HCT116 (cell line): ENCODE results near the gene UBE2J2. TPM values are rescaled to one million over a fixed set of nuclear protein-coding genes. Genes with fewer than 3 reads are reported as not detected.

Experiments used
- ATAC-seq: fragments of 200-7000 bp; cut with Tn5 transposase; 2 replicates; pipeline ENCODE4 v1.9.1; 2020; ENCODE audit warnings: mild to moderate bottlenecking, moderate library complexity
- BruUV-seq: library from RNA; stranded (reverse); fragments of 400-500 nt; replicated peaks from 2 replicates; lab custom pipeline; 2021; lab: Mats Ljungman, UMichigan
- CTCF ChIA-PET: fragments of 300-600 bp; sonication (Branson Sonifier 250); formaldehyde crosslinking; loops from one replicate; lab custom pipeline; 2021; ENCODE audit warnings: antibody characterized with exemption; lab: Charles Lee
- POLR2A ChIA-PET: fragments of 300-600, 350-600 bp; sonication (Branson Sonifier 250); formaldehyde crosslinking; loops from one replicate; lab custom pipeline; 2021; ENCODE audit warnings: antibody characterized with exemption; lab: Charles Lee
- RAD21 ChIA-PET, 2 experiments: fragments of 300-600 bp; sonication (Branson Sonifier 250); formaldehyde crosslinking; loops; one replicate each; lab custom pipeline; 2023; ENCODE audit warnings: low total read pairs in 2 of 2; ENCODE audit not compliant: uncharacterized antibody in 2 of 2, unreplicated experiment in 2 of 2, low non-redundant PET in 1 of 2; lab: Charles Lee
- DNase-seq: peaks from one replicate; pipeline ENCODE4 v3.0.0-alpha.2; 2010; ENCODE audit warnings: low read depth, low spot score
- H2AFZ ChIP-seq: fragments of 200-600 bp; shearing (Covaris generic), sonication (generic); 2 replicates; pipeline ENCODE4 v1.6.1; 2017; ENCODE audit warnings: low read depth, mixed run types, mixed read lengths, antibody characterized with exemption, low read length; ENCODE audit not compliant: poor library complexity, severe bottlenecking
- H3K27ac ChIP-seq: 2 replicates; pipeline ENCODE4 v1.5.1; 2012; ENCODE audit warnings: low read depth, low read length
- H3K27me3 ChIP-seq: fragments of 200-600 bp; sonication (generic); 2 replicates; pipeline ENCODE4 v1.6.1; 2016; ENCODE audit warnings: mixed run types, low read length, mixed read lengths; ENCODE audit not compliant: insufficient read depth
- H3K36me3 ChIP-seq, 2 experiments: fragments of 200-500 bp in 1 of 2; fragments of 200-600 bp in 1 of 2; sonication (Bioruptor generic) in 1 of 2; sonication (generic) in 1 of 2; 2 replicates each; pipeline versions ENCODE4 v1.5.1 to v1.6.1; 2014 to 2016; ENCODE audit warnings: low read length in 2 of 2, inconsistent platforms in 1 of 2, mixed read lengths in 1 of 2, mixed run types in 1 of 2; ENCODE audit not compliant: insufficient read depth in 2 of 2, control insufficient read depth in 1 of 2
- H3K4me1 ChIP-seq, 2 experiments: fragments of 200-600 bp in 1 of 2; sonication (generic) in 1 of 2; 2 replicates each; pipeline versions ENCODE4 v1.5.1 to v1.6.1; 2012 to 2017; ENCODE audit warnings: low read length in 2 of 2, inconsistent platforms in 1 of 2, mild to moderate bottlenecking in 1 of 2, mixed read lengths in 1 of 2, mixed run types in 1 of 2, moderate library complexity in 1 of 2; ENCODE audit not compliant: insufficient read depth in 2 of 2, control insufficient read depth in 1 of 2
- H3K4me2 ChIP-seq: fragments of 200-600 bp; sonication (generic); 2 replicates; pipeline ENCODE4 v1.6.1; 2017; ENCODE audit warnings: mixed run types, low read length, mixed read lengths
- H3K4me3 ChIP-seq, 2 experiments: fragments of 200-600 bp in 1 of 2; sonication (generic) in 1 of 2; replicated peaks in 1 of 2; 2 replicates each; pipeline ENCODE4 v1.5.1; 2011 to 2016; ENCODE audit warnings: low read length in 2 of 2, control low read depth in 1 of 2, low read depth in 1 of 2, mild to moderate bottlenecking in 1 of 2, mixed read lengths in 1 of 2, mixed run types in 1 of 2
- H3K79me2 ChIP-seq: fragments of 200-600 bp; sonication (generic); 2 replicates; pipeline ENCODE4 v1.6.1; 2017; ENCODE audit warnings: mild to moderate bottlenecking, mixed run types, low read length, moderate library complexity, mixed read lengths; ENCODE audit not compliant: insufficient read depth
- H3K9ac ChIP-seq: fragments of 200-600 bp; sonication (generic); 2 replicates; pipeline ENCODE4 v1.6.1; 2016; ENCODE audit warnings: low read length, mixed read lengths
- H3K9me2 ChIP-seq: fragments of 200-600 bp; sonication (generic), shearing (Covaris generic); 2 replicates; pipeline ENCODE4 v1.6.1; 2017; ENCODE audit warnings: mixed run types, mild to moderate bottlenecking, moderate library complexity; ENCODE audit not compliant: insufficient read depth
- H3K9me3 ChIP-seq, 2 experiments: fragments of 200-500 bp in 1 of 2; fragments of 200-600 bp in 1 of 2; sonication (Bioruptor generic) in 1 of 2; sonication (generic) in 1 of 2; 2 replicates each; pipeline ENCODE4 v1.6.1; 2014 to 2017; ENCODE audit warnings: low read length in 2 of 2, mixed read lengths in 2 of 2, inconsistent platforms in 1 of 2, low read depth in 1 of 2, mild to moderate bottlenecking in 1 of 2, mixed run types in 1 of 2, moderate library complexity in 1 of 2; ENCODE audit not compliant: control insufficient read depth in 1 of 2, insufficient read depth in 1 of 2
- H4K20me1 ChIP-seq: fragments of 200-600 bp; sonication (generic), shearing (Covaris generic); 2 replicates; pipeline ENCODE4 v1.6.1; 2017; ENCODE audit warnings: mixed run types, mild to moderate bottlenecking, moderate library complexity; ENCODE audit not compliant: insufficient read depth
- CBX3 ChIP-seq: IDR thresholded peaks from 2 replicates; pipeline ENCODE4 v1.6.1; 2012; ENCODE audit warnings: low read depth
- EGR1 ChIP-seq: IDR thresholded peaks from 2 replicates; pipeline ENCODE4 v1.6.1; 2012; ENCODE audit warnings: low read depth
- ELF1 ChIP-seq: IDR thresholded peaks from 2 replicates; pipeline ENCODE4 v1.6.1; 2012; ENCODE audit warnings: low read depth, borderline replicate concordance
- EZH2 ChIP-seq: fragments of 200-600 bp; sonication (generic); IDR thresholded peaks from 2 replicates; pipeline ENCODE4 v1.6.1; 2017; ENCODE audit warnings: antibody characterized with exemption, mixed run types
- EZH2phosphoT487 ChIP-seq: fragments of 200-600 bp; IDR thresholded peaks from 2 replicates; pipeline ENCODE4 v1.6.1; 2018; ENCODE audit warnings: antibody characterized with exemption, borderline replicate concordance
- JUND ChIP-seq: IDR thresholded peaks from 2 replicates; pipeline ENCODE4 v1.6.1; 2012
- RAD21 ChIP-seq: IDR thresholded peaks from 2 replicates; pipeline ENCODE4 v1.6.1; 2012; ENCODE audit warnings: low read depth, mild to moderate bottlenecking
- SIN3A ChIP-seq: IDR thresholded peaks from 2 replicates; pipeline ENCODE4 v1.6.1; 2012; ENCODE audit warnings: low read depth
- SP1 ChIP-seq: IDR thresholded peaks from 2 replicates; pipeline ENCODE4 v1.6.1; 2012; ENCODE audit warnings: low read depth
- SRF ChIP-seq: IDR thresholded peaks from 2 replicates; pipeline ENCODE4 v1.6.1; 2012; ENCODE audit warnings: low read depth
- TCF7L2 ChIP-seq: IDR thresholded peaks from 2 replicates; pipeline ENCODE4 v1.7.0; 2011; ENCODE audit warnings: borderline replicate concordance, inconsistent platforms; ENCODE audit not compliant: insufficient read depth, insufficient read length; ENCODE audit errors: extremely low read depth
- YY1 ChIP-seq: IDR thresholded peaks from 2 replicates; pipeline ENCODE4 v1.6.1; 2011; ENCODE audit warnings: low read length, low read depth, moderate library complexity, mild to moderate bottlenecking; ENCODE audit not compliant: insufficient replicate concordance; ENCODE audit errors: extremely low read depth
- ZBTB33 ChIP-seq: IDR thresholded peaks from 2 replicates; pipeline ENCODE4 v1.6.1; 2011; ENCODE audit warnings: mild to moderate bottlenecking, low read length, moderate library complexity; ENCODE audit not compliant: insufficient replicate concordance; ENCODE audit errors: extremely low read depth
- ZFX ChIP-seq: fragments of 450-650 bp; IDR thresholded peaks from 2 replicates; pipeline ENCODE4 v1.6.1; 2017
- ZNF274 ChIP-seq: fragments of 200-500 bp; sonication (Bioruptor generic); IDR thresholded peaks from 2 replicates; pipeline ENCODE4 v1.6.1; 2014; ENCODE audit warnings: mild to moderate bottlenecking, low read depth, low read length, inconsistent platforms
- intact Hi-C: fragments of 100-400 bp; cut with micrococcal nuclease; formaldehyde crosslinking; loops from 2 replicates; pipeline ENCODE4 v1.10.0; 2022
- total RNA-seq: library from RNA; stranded (reverse); gene quantifications from one replicate; pipeline ENCODE4 v1.2.1, GENCODE V29; 2021; ENCODE audit not compliant: unreplicated experiment
- TF ChIP-seq, protein P1 (sequence below), 3 experiments: fragments of 200-600 bp in 1 of 3; sonication (generic) in 1 of 3; IDR thresholded peaks in 2 of 3; conservative IDR thresholded peaks in 1 of 3; 2 replicates each; pipeline ENCODE4 v1.5.1; 2012 to 2017; ENCODE audit warnings: low read depth in 2 of 3, low read length in 2 of 3, antibody characterized with exemption in 1 of 3, borderline replicate concordance in 1 of 3, control low read depth in 1 of 3, mild to moderate bottlenecking in 1 of 3, mixed read lengths in 1 of 3, mixed run types in 1 of 3, moderate library complexity in 1 of 3; ENCODE audit not compliant: insufficient read depth in 1 of 3
- TF ChIP-seq, protein P2 (sequence below): IDR thresholded peaks from 2 replicates; pipeline ENCODE4 v1.6.1; 2012
- TF ChIP-seq, protein P3 (sequence below): IDR thresholded peaks from 2 replicates; pipeline ENCODE4 v1.6.1; 2012

Gene UBE2J2
- total RNA-seq, 1 experiment from 2014 or later = 67.7 TPM

- CTCF ChIA-PET = no interaction called here
- no peak for TF ChIP-seq SP1
- TF ChIP-seq CBX3 = no peak
- no peak for TF ChIP-seq EZH2
Observed at GRCh38 chr1:1255611-1256010, 18.0 kb downstream of the UBE2J2 start.

DNA sequence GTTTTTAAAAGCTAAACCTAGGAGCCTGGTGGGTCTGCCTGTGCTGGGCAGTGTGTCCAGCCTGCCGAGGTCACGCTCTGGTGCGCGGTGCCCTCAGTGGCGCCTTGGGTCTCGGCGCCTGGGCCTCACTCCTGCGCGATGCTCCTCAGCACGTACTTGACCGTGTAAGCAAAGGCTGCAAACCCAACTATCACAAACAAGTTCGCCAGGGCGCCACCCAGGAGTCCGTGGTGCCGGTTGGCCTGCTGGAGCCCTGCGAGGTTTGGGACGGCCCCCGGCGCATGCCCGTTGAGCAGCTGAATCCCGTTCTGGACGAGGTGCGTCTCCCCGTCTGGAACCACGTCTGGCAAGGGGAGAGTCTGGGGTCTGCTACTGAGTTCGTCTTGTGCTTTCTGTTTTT is 18.6 kb downstream of the UBE2J2 start:
- DNase-seq (no peak), ATAC-seq (no peak)
- ChIA-PET POLR2A (no interaction called here), CTCF (no interaction called here), RAD21 (no interaction called here)
- Histone ChIP-seq H3K4me3 (no peak overlapping the region), H3K4me1 (peaks cover 4 to 8% of the 10 kb centered on the region in 2 experiments; a peak in 3 of 4 replicates), H3K27me3 (no peaks in the 10 kb centered on the region), H3K79me2 (no peaks in the 10 kb centered on the region; the same call in 1 of the 2 replicates), H3K4me2 (no peak overlapping the region), H3K27ac (no peak overlapping the region), H4K20me1 (no peaks in the 10 kb centered on the region), H2AFZ (no peak overlapping the region), H3K9me2 (no peaks in the 10 kb centered on the region), H3K36me3 (peaks cover 15 to 34% of the 10 kb centered on the region in 2 experiments; a peak in 3 of 4 replicates), H3K9ac (no peak overlapping the region), H3K9me3 (no peaks in the 10 kb centered on the region)
- TSS peak; percentile 59 for BruUV-seq
- intact Hi-C loops = no loop called here
- TF ChIP-seq ZNF274 (no peak), ZFX (no peak), TCF7L2 (no peak), SRF (no peak), SP1 (no peak), ZBTB33 (no peak), YY1 (no peak), ELF1 (no peak), EGR1 (no peak), JUND (no peak), SIN3A (no peak), RAD21 (no peak), EZH2phosphoT487 (no peak)
- TF ChIP-seq, protein P1, sequence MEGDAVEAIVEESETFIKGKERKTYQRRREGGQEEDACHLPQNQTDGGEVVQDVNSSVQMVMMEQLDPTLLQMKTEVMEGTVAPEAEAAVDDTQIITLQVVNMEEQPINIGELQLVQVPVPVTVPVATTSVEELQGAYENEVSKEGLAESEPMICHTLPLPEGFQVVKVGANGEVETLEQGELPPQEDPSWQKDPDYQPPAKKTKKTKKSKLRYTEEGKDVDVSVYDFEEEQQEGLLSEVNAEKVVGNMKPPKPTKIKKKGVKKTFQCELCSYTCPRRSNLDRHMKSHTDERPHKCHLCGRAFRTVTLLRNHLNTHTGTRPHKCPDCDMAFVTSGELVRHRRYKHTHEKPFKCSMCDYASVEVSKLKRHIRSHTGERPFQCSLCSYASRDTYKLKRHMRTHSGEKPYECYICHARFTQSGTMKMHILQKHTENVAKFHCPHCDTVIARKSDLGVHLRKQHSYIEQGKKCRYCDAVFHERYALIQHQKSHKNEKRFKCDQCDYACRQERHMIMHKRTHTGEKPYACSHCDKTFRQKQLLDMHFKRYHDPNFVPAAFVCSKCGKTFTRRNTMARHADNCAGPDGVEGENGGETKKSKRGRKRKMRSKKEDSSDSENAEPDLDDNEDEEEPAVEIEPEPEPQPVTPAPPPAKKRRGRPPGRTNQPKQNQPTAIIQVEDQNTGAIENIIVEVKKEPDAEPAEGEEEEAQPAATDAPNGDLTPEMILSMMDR (IDR thresholded peaks at IDR 0.05 in 2 of 3, conservative IDR thresholded peaks at IDR 0.05 in 1 of 3; ENCODE audit: borderline replicate concordance in 1 of 3, insufficient read depth in 1 of 3, low read depth in 2 of 3, low read length in 2 of 3) = no peak
- TF ChIP-seq, protein P2, sequence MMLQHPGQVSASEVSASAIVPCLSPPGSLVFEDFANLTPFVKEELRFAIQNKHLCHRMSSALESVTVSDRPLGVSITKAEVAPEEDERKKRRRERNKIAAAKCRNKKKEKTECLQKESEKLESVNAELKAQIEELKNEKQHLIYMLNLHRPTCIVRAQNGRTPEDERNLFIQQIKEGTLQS = no peak
- TF ChIP-seq, protein P3, sequence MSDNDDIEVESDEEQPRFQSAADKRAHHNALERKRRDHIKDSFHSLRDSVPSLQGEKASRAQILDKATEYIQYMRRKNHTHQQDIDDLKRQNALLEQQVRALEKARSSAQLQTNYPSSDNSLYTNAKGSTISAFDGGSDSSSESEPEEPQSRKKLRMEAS = no peak

More at GRCh38 chr1:1255611-1256010, 18.0 kb downstream of the UBE2J2 start:
- ATAC-seq (no peak), DNase-seq (no peak)
- intact Hi-C loops = no loop called here
- Histone ChIP-seq H3K36me3 (peaks cover 17 to 39% of the 10 kb centered on the region in 2 experiments; a peak in 3 of 4 replicates), H3K4me1 (peaks cover 4 to 6% of the 10 kb centered on the region in 2 experiments; a peak in 3 of 4 replicates), H3K79me2 (peaks cover 4% of the 10 kb centered on the region; the same call in 1 of the 2 replicates), H3K27me3 (no peaks in the 10 kb centered on the region), H2AFZ (no peak overlapping the region), H3K4me3 (no peak overlapping the region), H3K27ac (no peak overlapping the region), H4K20me1 (no peaks in the 10 kb centered on the region), H3K4me2 (no peak overlapping the region), H3K9me3 (no peaks in the 10 kb centered on the region), H3K9ac (no peak overlapping the region), H3K9me2 (no peaks in the 10 kb centered on the region)
- BruUV-seq = no TSS peak
- ChIA-PET RAD21 (no interaction called here), POLR2A (no interaction called here)
